Smooth muscle cell (in vitro differentiated cells): Measurements from ENCODE around the gene PLSCR3. TPM values are rescaled to one million over a fixed set of nuclear protein-coding genes. Genes with fewer than 3 reads are reported as not detected.

ENCODE experiments used
- DNase-seq: peaks from one replicate; lab custom pipeline; 2025; ENCODE audit not compliant: unreplicated experiment; lab: John Stamatoyannopoulos, UW
- H2AFZ ChIP-seq: fragments of 200-600 bp; sonication (generic); 2 replicates; pipeline ENCODE4 v1.6.0; 2016; ENCODE audit warnings: antibody characterized with exemption, low read depth, mild to moderate bottlenecking
- H3F3A ChIP-seq: fragments of 200-600 bp; sonication (generic); 2 replicates; pipeline ENCODE4 v1.6.0; 2017; ENCODE audit warnings: antibody characterized with exemption, low read depth
- H3K27ac ChIP-seq: fragments of 200-600 bp; sonication (generic); 2 replicates; pipeline ENCODE4 v1.5.1; 2016; ENCODE audit warnings: low read depth, mild to moderate bottlenecking
- H3K27me3 ChIP-seq: fragments of 200-600 bp; sonication (generic); 2 replicates; pipeline ENCODE4 v1.6.1; 2016; ENCODE audit warnings: low read depth, mild to moderate bottlenecking
- H3K36me3 ChIP-seq: fragments of 200-600 bp; sonication (generic); 2 replicates; pipeline ENCODE4 v1.5.1; 2016; ENCODE audit warnings: low read depth
- H3K4me1 ChIP-seq: fragments of 200-600 bp; sonication (generic); 2 replicates; pipeline ENCODE4 v1.5.1; 2016; ENCODE audit warnings: low read depth
- H3K4me2 ChIP-seq: fragments of 200-600 bp; sonication (generic); 2 replicates; pipeline ENCODE4 v1.6.0; 2016; ENCODE audit warnings: mild to moderate bottlenecking
- H3K4me3 ChIP-seq: fragments of 200-600 bp; sonication (generic); 2 replicates; pipeline ENCODE4 v1.5.1; 2016; ENCODE audit warnings: mild to moderate bottlenecking
- H3K79me2 ChIP-seq: fragments of 200-600 bp; sonication (generic); 2 replicates; pipeline ENCODE4 v1.6.0; 2016; ENCODE audit warnings: low read depth, mild to moderate bottlenecking
- H3K9ac ChIP-seq: fragments of 200-600 bp; sonication (generic); 2 replicates; pipeline ENCODE4 v1.6.0; 2016; ENCODE audit warnings: low read depth
- H3K9me3 ChIP-seq: fragments of 200-600 bp; sonication (generic); replicated peaks from 2 replicates; pipeline ENCODE4 v1.5.1; 2016; ENCODE audit warnings: low read depth
- H4K20me1 ChIP-seq: fragments of 200-600 bp; sonication (generic); 2 replicates; pipeline ENCODE4 v1.6.0; 2016; ENCODE audit warnings: low read depth
- WGBS: methylation state at CpG from one replicate; pipeline ENCODE4 v1.1.7; 2016; ENCODE audit warnings: low lambda C conversion rate; 5-methylcytosine and 5-hydroxymethylcytosine counted together
- polyA plus RNA-seq: library from polyadenylated mRNA; unstranded; fragments of >200 nt; fragmentation: Nextera tagmentation; extraction: Ambion mirVana; gene quantifications from 2 replicates; pipeline ENCODE4 v1.2.1, GENCODE V29; 2016
- total RNA-seq: library from RNA; depleted of rRNA; stranded (reverse); fragments of >200 nt; gene quantifications from 2 replicates; pipeline ENCODE4 v1.2.3, GENCODE V29; 2014
- TF ChIP-seq, protein P1 (sequence below): fragments of 200-600 bp; sonication (generic); IDR thresholded peaks from 2 replicates; pipeline ENCODE4 v1.5.1; 2017; ENCODE audit warnings: borderline replicate concordance, mild to moderate bottlenecking, antibody characterized with exemption; ENCODE audit not compliant: insufficient read depth, poor library complexity, severe bottlenecking

The PLSCR3 gene
- total and polyA plus RNA-seq, 2 experiments from 2014 or later = 29.3 to 110 TPM

DNA sequence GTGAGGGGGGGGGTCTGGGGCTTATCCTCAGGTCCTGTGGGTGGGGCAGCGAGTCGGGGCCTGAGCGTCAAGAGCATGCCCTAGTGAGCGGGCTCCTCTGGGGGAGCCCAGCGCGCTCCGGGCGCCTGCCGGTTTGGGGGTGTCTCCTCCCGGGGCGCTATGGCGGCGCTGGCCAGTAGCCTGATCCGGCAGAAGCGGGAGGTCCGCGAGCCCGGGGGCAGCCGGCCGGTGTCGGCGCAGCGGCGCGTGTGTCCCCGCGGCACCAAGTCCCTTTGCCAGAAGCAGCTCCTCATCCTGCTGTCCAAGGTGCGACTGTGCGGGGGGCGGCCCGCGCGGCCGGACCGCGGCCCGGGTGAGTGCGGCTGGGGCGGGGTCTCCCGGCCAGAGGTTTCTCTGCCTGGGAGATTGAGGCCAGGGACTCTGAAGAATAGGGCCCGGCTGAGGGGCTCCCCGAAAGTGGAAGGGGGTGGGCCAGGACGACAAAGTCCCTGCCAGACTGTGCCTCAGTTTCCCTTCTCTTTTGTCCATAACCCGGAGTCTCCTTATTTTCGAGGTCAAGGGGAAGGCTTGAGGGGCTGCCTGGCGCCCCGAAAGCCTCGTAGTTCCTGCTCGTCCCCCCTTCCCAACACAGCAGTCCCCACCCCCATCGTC, 45.3 kb upstream of the PLSCR3 start, which contains the start of gene FGF11:
FGF11 (plus strand) TSS at position 51 of the 651 bp plus-strand sequence; CDS start at position 160, 109 bp downstream.
- H3F3A ChIP-seq = peaks cover 16% of the 10 kb centered on the region
- no peak within 1 kb of the TSS for H3K27ac ChIP-seq
- no peaks in the 10 kb centered on the region for H3K9me3 ChIP-seq
- H3K9ac ChIP-seq = peak within 1 kb of the TSS; percentile 45
- WGBS = 3% methylated on average over 47 of the region's 50 CpGs
- peak within 1 kb of the TSS; percentile 38 for H2AFZ ChIP-seq
- H3K4me1 ChIP-seq = peaks cover 22% of the 10 kb centered on the region
- TF ChIP-seq, protein P1, sequence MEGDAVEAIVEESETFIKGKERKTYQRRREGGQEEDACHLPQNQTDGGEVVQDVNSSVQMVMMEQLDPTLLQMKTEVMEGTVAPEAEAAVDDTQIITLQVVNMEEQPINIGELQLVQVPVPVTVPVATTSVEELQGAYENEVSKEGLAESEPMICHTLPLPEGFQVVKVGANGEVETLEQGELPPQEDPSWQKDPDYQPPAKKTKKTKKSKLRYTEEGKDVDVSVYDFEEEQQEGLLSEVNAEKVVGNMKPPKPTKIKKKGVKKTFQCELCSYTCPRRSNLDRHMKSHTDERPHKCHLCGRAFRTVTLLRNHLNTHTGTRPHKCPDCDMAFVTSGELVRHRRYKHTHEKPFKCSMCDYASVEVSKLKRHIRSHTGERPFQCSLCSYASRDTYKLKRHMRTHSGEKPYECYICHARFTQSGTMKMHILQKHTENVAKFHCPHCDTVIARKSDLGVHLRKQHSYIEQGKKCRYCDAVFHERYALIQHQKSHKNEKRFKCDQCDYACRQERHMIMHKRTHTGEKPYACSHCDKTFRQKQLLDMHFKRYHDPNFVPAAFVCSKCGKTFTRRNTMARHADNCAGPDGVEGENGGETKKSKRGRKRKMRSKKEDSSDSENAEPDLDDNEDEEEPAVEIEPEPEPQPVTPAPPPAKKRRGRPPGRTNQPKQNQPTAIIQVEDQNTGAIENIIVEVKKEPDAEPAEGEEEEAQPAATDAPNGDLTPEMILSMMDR = no peak
- H3K79me2 ChIP-seq = no peaks in the 10 kb centered on the region
- peaks cover 12% of the 10 kb centered on the region for H4K20me1 ChIP-seq
- DNase-seq = no peak
- peak within 1 kb of the TSS; percentile 61 for H3K4me3 ChIP-seq
- H3K4me2 ChIP-seq = peak within 1 kb of the TSS; percentile 88
- no peaks in the 10 kb centered on the region for H3K36me3 ChIP-seq
- no peaks in the 10 kb centered on the region for H3K27me3 ChIP-seq

DNA sequence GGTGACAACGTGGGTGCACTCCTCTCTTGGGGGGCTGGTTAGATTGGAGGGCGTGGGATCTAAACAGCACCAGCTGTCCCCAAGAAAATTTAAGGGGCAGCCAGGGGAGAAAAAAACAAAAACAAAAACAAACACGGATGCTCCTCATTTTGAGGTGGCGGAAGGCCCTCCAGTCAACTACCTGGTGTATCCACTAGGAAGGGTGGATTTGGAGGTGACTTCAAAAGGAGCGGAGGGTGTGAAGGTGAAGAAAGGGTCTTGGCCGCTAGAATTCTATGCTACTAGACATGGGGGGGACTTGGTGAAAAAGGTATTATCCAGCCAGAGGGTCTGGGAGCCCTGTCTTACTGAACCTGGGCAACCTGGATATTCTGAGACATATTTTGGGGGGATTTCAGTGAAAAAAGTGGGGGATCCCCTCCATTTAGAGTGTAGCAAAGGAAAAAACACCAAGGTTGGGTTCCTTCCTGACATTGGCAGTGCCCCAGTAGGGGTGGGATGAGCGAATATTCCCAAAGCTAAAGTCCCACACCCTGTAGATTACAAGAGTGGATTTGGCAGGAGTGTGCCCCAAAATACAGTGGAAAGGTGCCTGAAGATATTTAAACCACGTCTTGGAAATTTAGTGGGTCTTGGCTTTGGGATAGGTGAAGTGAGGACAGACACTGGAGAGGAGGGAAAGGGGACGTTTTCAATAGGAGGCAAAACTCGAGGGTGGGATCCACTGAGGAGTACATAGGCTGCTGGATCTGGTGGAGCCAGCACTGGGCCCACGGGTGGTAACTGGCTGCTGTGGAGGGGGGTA, 44.5 kb upstream of the PLSCR3 start:
- Histone ChIP-seq H3K4me3 (peak overlapping the region; percentile 61), H3K79me2 (no peaks in the 10 kb centered on the region), H4K20me1 (peaks cover 12% of the 10 kb centered on the region), H3K36me3 (no peaks in the 10 kb centered on the region), H3K9me3 (no peaks in the 10 kb centered on the region), H3K4me2 (peak overlapping the region; percentile 88), H2AFZ (no peak overlapping the region), H3K27ac (no peak overlapping the region), H3K27me3 (no peaks in the 10 kb centered on the region), H3F3A (peaks cover 16% of the 10 kb centered on the region), H3K9ac (peak overlapping the region; percentile 45), H3K4me1 (peaks cover 22% of the 10 kb centered on the region)
- 33% methylated on average over 11 of the region's 11 CpGs for WGBS
- TF ChIP-seq, protein P1 = no peak
- DNase-seq = no peak

DNA sequence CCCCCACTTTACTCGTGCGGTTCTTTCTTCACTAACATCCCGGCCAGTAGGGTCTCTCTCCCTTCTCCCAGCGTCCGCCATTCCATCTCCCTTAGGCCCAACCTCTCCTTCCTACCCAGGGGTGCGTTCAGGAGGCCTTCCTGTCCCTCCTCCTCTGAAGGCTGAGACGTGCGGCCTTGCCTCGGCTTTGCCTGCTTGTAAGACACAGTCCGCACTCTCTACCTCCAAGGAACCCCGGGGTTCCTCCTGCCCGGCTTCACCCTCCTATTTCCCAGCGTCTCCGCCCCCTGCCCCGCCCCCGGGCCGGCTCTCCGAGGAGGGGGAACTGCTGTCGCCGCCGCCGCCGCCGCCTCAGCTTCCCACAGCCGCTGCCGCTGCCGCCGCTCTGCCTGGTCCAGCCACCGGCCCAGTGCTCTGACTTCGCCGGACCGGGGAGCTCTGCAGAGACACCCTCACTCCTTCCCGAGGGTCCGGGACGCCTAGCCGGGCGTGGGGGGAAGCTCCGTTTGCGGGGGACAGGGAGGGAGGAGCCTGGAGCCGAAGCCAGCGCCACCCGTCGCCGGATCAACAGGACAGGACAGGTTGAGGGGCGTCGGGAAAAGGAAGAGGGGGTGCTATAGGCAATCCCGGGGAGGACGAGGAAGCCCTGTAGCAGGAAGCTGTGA, 43.8 kb upstream of the PLSCR3 start:
- no peaks in the 10 kb centered on the region for H3K9me3 ChIP-seq
- TF ChIP-seq, protein P1 = no peak
- H3K4me1 ChIP-seq = peaks cover 22% of the 10 kb centered on the region
- H3K27ac ChIP-seq = no peak overlapping the region
- H3K4me3 ChIP-seq = peak overlapping the region; percentile 61
- peak overlapping the region; percentile 45 for H3K9ac ChIP-seq
- no peaks in the 10 kb centered on the region for H3K27me3 ChIP-seq
- no peaks in the 10 kb centered on the region for H3K36me3 ChIP-seq
- no peak overlapping the region for H2AFZ ChIP-seq
- no peak for DNase-seq
- H3K4me2 ChIP-seq = peak overlapping the region; percentile 88
- peaks cover 12% of the 10 kb centered on the region for H4K20me1 ChIP-seq
- 3% methylated on average over 43 of the region's 48 CpGs for WGBS
- no peaks in the 10 kb centered on the region for H3K79me2 ChIP-seq
- H3F3A ChIP-seq = peaks cover 16% of the 10 kb centered on the region
